Measurements from ENCODE around the gene SPAG17. TPM values are rescaled to one million over a fixed set of nuclear protein-coding genes. Genes with fewer than 3 reads are reported as not detected.

Gene SPAG17
- 10 to 100 TPM in 1 of 3 donors, 1 to 10 TPM in 2; 5.9 to 10.4 (median 7.8) TPM for polyA plus RNA-seq (ENCODE audit: insufficient read length in 3 of 3)

- peak; percentile 77 to 85 (median 83) for DNase-seq (ENCODE audit: low read depth in 3 of 3, low spot score in 2 of 3)
Measured at GRCh38 chr1:118185084-118185832, at the start of gene SPAG17. SPAG17 (minus strand) TSS chr1:118185228; CDS start chr1:118185157, 71 bp downstream.

GRCh38 chr1:118225471-118225870 lies 40.4 kb upstream of the SPAG17 start:
- DNase-seq (ENCODE audit: low read depth in 3 of 3, low spot score in 2 of 3) = no peak

GRCh38 chr1:118223426-118223825 lies 38.4 kb upstream of the SPAG17 start:
- peak in 1 of 3 donors; percentile 10 for DNase-seq (ENCODE audit: low read depth in 3 of 3, low spot score in 2 of 3)

GRCh38 chr1:118219438-118219837 lies 34.4 kb upstream of the SPAG17 start:
- DNase-seq (ENCODE audit: low read depth in 3 of 3, low spot score in 2 of 3) = no peak

- peak in 2 of 3 donors; percentile 15 to 19 for DNase-seq (ENCODE audit: low read depth in 3 of 3, low spot score in 2 of 3)
Measured at GRCh38 chr1:118217141-118217838, 32.3 kb upstream of the SPAG17 start.

- DNase-seq (ENCODE audit: low read depth in 3 of 3, low spot score in 2 of 3) = no peak
Measured at GRCh38 chr1:118214866-118215265, 29.8 kb upstream of the SPAG17 start.

GRCh38 chr1:118210723-118211110 lies 25.7 kb upstream of the SPAG17 start:
- DNase-seq (ENCODE audit: low read depth in 3 of 3, low spot score in 2 of 3) = no peak

- no peak for DNase-seq (ENCODE audit: low read depth in 3 of 3, low spot score in 2 of 3)
Measured at GRCh38 chr1:118210051-118210722, 25.2 kb upstream of the SPAG17 start.

- DNase-seq (ENCODE audit: low read depth in 3 of 3, low spot score in 2 of 3) = no peak
Measured at GRCh38 chr1:118209648-118210047, 24.6 kb upstream of the SPAG17 start.

GRCh38 chr1:118206966-118207365 lies 21.9 kb upstream of the SPAG17 start:
- DNase-seq (ENCODE audit: low read depth in 3 of 3, low spot score in 2 of 3) = no peak

- DNase-seq (ENCODE audit: low read depth in 3 of 3, low spot score in 2 of 3) = no peak
Measured at GRCh38 chr1:118204648-118205047, 19.6 kb upstream of the SPAG17 start.

- no peak for DNase-seq (ENCODE audit: low read depth in 3 of 3, low spot score in 2 of 3)
Measured at GRCh38 chr1:118204105-118204504, 19.1 kb upstream of the SPAG17 start.

- DNase-seq (ENCODE audit: low read depth in 3 of 3, low spot score in 2 of 3) = no peak
Measured at GRCh38 chr1:118202076-118202608, 17.1 kb upstream of the SPAG17 start.

GRCh38 chr1:118201524-118201923 lies 16.5 kb upstream of the SPAG17 start:
- no peak for DNase-seq (ENCODE audit: low read depth in 3 of 3, low spot score in 2 of 3)

GRCh38 chr1:118200836-118201235 lies 15.8 kb upstream of the SPAG17 start:
- DNase-seq (ENCODE audit: low read depth in 3 of 3, low spot score in 2 of 3) = no peak

- DNase-seq (ENCODE audit: low read depth in 3 of 3, low spot score in 2 of 3) = no peak
Measured at GRCh38 chr1:118190561-118190960, 5.5 kb upstream of the SPAG17 start.

- no peak for DNase-seq (ENCODE audit: low read depth in 3 of 3, low spot score in 2 of 3)
Measured at GRCh38 chr1:118189564-118189963, 4.5 kb upstream of the SPAG17 start.

GRCh38 chr1:118188411-118188810 lies 3.4 kb upstream of the SPAG17 start:
- no peak for DNase-seq (ENCODE audit: low read depth in 3 of 3, low spot score in 2 of 3)

GRCh38 chr1:118186026-118186425 lies 998 bp upstream of the SPAG17 start:
- no peak for DNase-seq (ENCODE audit: low read depth in 3 of 3, low spot score in 2 of 3)

GRCh38 chr1:118184739-118185083 lies 317 bp downstream of the SPAG17 start:
- DNase-seq (ENCODE audit: low read depth in 3 of 3, low spot score in 2 of 3) = no peak

GRCh38 chr1:118183586-118183985 lies 1.4 kb downstream of the SPAG17 start:
- no peak for DNase-seq (ENCODE audit: low read depth in 3 of 3, low spot score in 2 of 3)
